MM.1S (cell line): Measurements from ENCODE around the gene SLC30A1.

Experiments
- EZH2 ChIP-seq: fragments of 300-600 bp; sonication (generic); optimal IDR thresholded peaks from 2 replicates; pipeline ENCODE3; 2017; ENCODE audit warnings: low read depth, mild to moderate bottlenecking, antibody characterized with exemption, low read length, mixed read lengths
- TF ChIP-seq, protein P1 (sequence below): fragments of 300-600 bp; sonication (generic); IDR thresholded peaks from 2 replicates; pipeline ENCODE4 v1.5.1; 2016; ENCODE audit warnings: antibody characterized with exemption, low read length, mixed read lengths

GRCh38 chr1:211526101-211526500 is 52.9 kb downstream of the SLC30A1 start:
- TF ChIP-seq, protein P1, sequence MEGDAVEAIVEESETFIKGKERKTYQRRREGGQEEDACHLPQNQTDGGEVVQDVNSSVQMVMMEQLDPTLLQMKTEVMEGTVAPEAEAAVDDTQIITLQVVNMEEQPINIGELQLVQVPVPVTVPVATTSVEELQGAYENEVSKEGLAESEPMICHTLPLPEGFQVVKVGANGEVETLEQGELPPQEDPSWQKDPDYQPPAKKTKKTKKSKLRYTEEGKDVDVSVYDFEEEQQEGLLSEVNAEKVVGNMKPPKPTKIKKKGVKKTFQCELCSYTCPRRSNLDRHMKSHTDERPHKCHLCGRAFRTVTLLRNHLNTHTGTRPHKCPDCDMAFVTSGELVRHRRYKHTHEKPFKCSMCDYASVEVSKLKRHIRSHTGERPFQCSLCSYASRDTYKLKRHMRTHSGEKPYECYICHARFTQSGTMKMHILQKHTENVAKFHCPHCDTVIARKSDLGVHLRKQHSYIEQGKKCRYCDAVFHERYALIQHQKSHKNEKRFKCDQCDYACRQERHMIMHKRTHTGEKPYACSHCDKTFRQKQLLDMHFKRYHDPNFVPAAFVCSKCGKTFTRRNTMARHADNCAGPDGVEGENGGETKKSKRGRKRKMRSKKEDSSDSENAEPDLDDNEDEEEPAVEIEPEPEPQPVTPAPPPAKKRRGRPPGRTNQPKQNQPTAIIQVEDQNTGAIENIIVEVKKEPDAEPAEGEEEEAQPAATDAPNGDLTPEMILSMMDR, result no peak
- TF ChIP-seq EZH2, result no peak
